ENCODE results near the gene ITPKB.

ITPKB gene

DNA sequence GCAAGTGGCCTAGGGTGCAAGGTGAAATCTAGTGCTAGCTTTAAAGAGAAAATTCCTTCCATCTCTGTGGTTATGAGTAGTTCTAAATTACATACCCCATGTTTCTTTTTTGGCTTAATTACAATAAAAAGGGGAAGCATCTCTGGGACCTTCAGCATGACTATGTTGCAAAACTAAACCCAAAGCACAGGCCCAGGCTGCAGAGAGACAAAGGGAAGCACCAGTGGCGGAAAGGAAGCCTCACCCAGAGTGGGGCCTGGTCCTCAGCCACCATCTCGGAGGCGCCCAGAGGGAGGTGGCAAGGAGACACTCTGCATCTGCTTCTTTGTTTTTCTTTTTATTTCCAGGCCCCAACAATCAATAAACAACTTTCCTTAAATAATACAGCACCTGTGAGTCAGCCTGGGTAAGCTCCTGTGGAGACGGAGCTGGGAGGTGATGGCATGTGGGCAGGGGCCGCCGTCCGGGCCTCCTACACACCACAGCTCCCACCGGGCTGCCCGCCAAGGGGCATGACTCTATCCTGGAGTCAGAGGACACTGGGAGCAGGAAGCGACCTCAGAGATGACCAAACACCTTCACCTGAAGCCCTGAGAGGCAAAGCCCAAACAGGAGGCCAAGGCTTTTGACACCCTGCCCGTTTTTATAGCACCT is 21.7 kb downstream of the ITPKB start:
- no peak overlapping the region for H3K4me3 ChIP-seq (ENCODE audit: low read depth, low read length)
- no peak for DNase-seq (ENCODE audit: low read depth)
- in situ Hi-C loops (cut with HindIII; ENCODE audit: low sequenced_read_pairs): no loop called here
- TF ChIP-seq, protein P1, sequence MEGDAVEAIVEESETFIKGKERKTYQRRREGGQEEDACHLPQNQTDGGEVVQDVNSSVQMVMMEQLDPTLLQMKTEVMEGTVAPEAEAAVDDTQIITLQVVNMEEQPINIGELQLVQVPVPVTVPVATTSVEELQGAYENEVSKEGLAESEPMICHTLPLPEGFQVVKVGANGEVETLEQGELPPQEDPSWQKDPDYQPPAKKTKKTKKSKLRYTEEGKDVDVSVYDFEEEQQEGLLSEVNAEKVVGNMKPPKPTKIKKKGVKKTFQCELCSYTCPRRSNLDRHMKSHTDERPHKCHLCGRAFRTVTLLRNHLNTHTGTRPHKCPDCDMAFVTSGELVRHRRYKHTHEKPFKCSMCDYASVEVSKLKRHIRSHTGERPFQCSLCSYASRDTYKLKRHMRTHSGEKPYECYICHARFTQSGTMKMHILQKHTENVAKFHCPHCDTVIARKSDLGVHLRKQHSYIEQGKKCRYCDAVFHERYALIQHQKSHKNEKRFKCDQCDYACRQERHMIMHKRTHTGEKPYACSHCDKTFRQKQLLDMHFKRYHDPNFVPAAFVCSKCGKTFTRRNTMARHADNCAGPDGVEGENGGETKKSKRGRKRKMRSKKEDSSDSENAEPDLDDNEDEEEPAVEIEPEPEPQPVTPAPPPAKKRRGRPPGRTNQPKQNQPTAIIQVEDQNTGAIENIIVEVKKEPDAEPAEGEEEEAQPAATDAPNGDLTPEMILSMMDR (IDR thresholded peaks at IDR 0.05; ENCODE audit: low read depth, low read length, missing control alignments): no peak

DNA sequence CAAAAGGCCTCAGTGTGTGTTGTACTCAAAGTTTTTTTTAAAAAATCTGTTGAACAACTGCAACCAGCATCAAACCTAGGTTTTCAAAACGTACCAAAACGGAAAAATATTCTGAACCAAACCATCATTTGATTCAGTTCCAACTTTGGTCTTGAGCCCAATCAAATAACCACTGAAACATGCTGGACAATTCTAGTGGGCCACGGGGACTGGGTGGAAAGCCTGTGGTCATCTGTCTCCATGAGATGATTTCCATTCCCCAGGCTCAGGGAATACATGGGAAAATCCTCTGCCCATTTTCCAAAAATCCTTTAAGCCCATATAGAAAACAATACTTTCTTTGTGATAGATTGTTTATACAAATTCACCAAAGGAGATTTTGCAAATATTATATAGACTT is 22.5 kb downstream of the ITPKB start:
- in situ Hi-C loops (cut with HindIII; ENCODE audit: low sequenced_read_pairs): no loop called here
- no peak for DNase-seq (ENCODE audit: low read depth)
- H3K4me3 ChIP-seq (ENCODE audit: low read depth, low read length): no peak overlapping the region
- TF ChIP-seq, protein P1 (IDR thresholded peaks at IDR 0.05; ENCODE audit: low read depth, low read length, missing control alignments): no peak

- TF ChIP-seq, protein P1 (IDR thresholded peaks at IDR 0.05; ENCODE audit: low read depth, low read length, missing control alignments): no peak
- DNase-seq (ENCODE audit: low read depth): no peak
- no peak overlapping the region for H3K4me3 ChIP-seq (ENCODE audit: low read depth, low read length)
- in situ Hi-C loops (cut with HindIII; ENCODE audit: low sequenced_read_pairs): no loop called here
Observed at GRCh38 chr1:226714148-226714547, 24.9 kb downstream of the ITPKB start.

DNA sequence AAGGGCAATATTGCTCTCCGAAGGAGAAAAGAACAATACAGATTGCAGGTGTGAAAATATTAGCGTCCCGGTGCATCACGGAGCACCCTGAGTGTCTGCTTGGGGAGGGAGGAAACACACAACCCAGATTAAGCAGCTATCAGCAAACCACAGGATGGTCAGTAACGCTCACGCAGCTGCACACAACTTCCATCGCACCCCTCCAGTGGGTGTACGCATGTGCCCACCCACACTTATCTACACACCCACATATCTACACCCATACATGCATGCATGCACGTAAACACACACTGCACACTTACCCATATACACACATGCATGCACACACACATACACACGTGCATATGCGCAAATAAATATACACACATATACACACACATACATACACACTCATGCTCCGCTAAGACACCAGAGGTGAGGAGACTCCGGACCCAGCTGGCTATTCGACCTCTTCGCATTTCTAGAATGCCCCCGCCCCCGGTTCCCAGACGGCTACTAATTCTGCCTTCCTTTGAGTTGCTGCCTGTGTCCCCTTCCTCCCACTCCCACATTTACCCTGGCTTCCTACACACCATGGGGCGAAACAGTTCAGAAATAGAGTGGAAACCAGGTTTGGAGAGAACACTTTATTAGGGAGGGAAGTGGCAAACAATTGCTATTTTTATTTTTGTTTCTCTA is 26.2 kb downstream of the ITPKB start:
- TF ChIP-seq, protein P1 (IDR thresholded peaks at IDR 0.05; ENCODE audit: low read depth, low read length, missing control alignments): no peak
- H3K4me3 ChIP-seq (ENCODE audit: low read depth, low read length): no peak overlapping the region
- DNase-seq (ENCODE audit: low read depth): no peak
- in situ Hi-C loops (cut with HindIII; ENCODE audit: low sequenced_read_pairs): no loop called here

DNA sequence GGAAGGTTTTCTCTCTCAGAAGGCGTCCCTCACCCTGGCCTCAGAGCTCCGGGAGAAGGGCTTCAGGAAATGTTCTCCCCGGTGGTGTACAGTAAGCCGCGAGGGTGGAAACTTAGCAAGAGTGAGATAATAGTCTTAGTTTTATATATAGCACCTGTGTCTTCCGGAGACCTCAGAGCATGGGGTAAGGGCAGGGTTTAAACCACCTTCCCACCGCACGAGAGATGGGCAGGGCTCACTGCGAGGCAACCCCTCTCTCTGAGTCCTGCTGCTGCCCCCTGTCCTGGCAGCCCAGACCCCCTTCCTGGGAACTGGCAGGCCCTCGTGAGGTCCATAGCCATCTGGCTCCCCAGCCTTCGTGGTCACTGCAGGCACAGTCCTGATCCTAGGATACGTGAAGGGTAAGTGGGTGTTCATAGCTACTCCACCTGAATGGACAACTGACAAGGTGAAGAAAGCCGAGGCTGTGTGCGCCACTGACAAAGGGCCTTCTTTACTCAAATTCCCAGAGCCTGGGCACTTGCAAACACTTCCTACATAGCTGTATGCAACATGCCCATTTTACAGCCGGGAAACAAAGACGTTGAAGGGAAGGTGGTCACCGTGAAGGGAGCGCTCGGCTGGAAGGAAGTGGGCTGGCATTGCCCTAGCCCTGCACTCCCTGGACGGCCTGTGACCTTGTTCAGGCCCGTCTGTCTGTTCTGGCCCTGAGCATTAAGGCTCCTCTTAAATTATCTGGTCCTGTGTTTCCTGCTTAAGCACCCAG is 26.9 kb downstream of the ITPKB start:
- TF ChIP-seq, protein P1 (IDR thresholded peaks at IDR 0.05; ENCODE audit: low read depth, low read length, missing control alignments): no peak
- DNase-seq (ENCODE audit: low read depth): no peak
- no peak overlapping the region for H3K4me3 ChIP-seq (ENCODE audit: low read depth, low read length)
- in situ Hi-C loops (cut with HindIII; ENCODE audit: low sequenced_read_pairs): no loop called here

DNA sequence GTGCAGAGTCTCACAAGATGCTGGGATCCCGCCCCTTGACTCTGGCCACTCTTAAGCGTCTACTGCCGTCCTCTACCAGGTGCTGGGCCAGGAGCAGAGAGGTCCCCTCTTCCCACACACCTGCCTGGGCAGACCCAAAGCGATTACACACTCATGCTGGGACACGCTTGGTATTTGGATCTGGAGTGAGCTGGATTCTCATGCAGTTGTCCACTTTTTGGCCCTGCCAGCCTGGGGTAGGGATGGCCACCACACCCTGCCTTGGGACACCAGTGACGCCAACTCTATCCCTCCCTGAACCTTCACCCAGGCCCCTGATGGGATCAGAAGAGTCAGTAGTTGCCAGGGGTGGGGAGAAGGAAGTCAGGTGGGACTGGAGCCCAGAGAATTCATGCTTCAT is 28.6 kb downstream of the ITPKB start:
- in situ Hi-C loops (cut with HindIII; ENCODE audit: low sequenced_read_pairs): no loop called here
- TF ChIP-seq, protein P1 (IDR thresholded peaks at IDR 0.05; ENCODE audit: low read depth, low read length, missing control alignments): no peak
- DNase-seq (ENCODE audit: low read depth): no peak
- H3K4me3 ChIP-seq (ENCODE audit: low read depth, low read length): no peak overlapping the region
